ENCODE results near the gene GALT.

DNA sequence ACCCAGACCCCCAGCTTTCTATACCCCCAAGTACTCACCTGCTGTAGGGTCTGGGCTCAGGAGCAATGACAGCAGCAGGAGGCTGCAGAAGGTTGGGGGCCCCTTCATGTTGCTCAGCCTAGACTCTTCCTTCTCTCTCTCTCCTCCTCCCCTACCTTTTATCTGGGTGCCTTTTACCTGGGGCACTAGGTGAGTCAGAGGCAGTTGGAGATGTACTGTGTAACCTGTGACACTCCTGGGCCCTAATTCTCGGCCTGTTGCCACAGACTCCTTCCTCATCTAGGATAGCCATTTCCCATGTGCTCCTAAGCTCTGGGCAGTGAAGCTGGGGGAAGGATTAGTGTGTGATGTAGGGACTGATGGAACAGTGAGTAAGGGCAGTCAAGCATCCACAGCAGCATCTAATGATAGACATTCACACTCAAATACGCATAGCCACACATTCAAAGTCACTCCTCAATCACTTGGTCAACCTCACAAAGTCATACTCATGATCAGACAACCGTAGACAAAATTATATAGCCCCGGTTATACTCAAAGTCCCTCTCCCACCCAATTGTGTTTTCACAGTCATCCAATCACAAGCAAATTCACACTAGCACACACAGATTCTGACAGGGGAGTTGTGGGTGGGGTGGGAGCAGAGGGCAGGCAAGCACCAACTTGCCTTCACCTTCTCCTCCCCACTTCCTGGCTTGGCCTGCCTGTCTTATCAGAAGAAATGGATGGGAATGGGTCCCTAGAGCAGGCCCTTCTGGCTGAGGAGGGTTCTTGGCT is 16.2 kb downstream of the GALT start, which contains the start of gene CCL27:
- no peak for TF ChIP-seq POLR2A (IDR thresholded peaks at IDR 0.05)
- no peak for TF ChIP-seq CTCF (IDR thresholded peaks at IDR 0.05)
